Astrocyte of the cerebellum (primary cell): ENCODE measurements around the gene TARBP1.

ENCODE experiments used
- DNase-seq: peaks from one replicate; pipeline ENCODE4 v3.0.0-alpha.2; 2011; ENCODE audit warnings: low read depth
- H3K4me3 ChIP-seq: 2 replicates; pipeline ENCODE4 v1.5.1; 2011; ENCODE audit warnings: mild to moderate bottlenecking, low read depth, low read length, moderate library complexity
- CTCF ChIP-seq: IDR thresholded peaks from 2 replicates; pipeline ENCODE4 v1.5.1; 2012; ENCODE audit warnings: low read length, low read depth, moderate library complexity, mild to moderate bottlenecking; ENCODE audit errors: missing control alignments
- in situ Hi-C: cut with HindIII; loops from 2 replicates; pipeline ENCODE4 v1.10.0; 2017; ENCODE audit warnings: low sequenced_read_pairs

TARBP1 gene

GRCh38 chr1:234475167-234475793, 3.7 kb downstream of the TARBP1 start:
- TF ChIP-seq CTCF, result no peak
- DNase-seq, result no peak
- in situ Hi-C loops, result no loop called here
- no peak overlapping the region for H3K4me3 ChIP-seq

- TF ChIP-seq CTCF, result no peak
- in situ Hi-C loops, result no loop called here
- H3K4me3 ChIP-seq, result no peak overlapping the region
- no peak for DNase-seq
These were observed 4.6 kb downstream of the TARBP1 start for GRCh38 chr1:234474375-234474774.

GRCh38 chr1:234473118-234473517, 5.9 kb downstream of the TARBP1 start:
- in situ Hi-C loops, result no loop called here
- DNase-seq, result no peak
- H3K4me3 ChIP-seq, result no peak overlapping the region
- no peak for TF ChIP-seq CTCF

GRCh38 chr1:234469376-234469775, 9.6 kb downstream of the TARBP1 start:
- DNase-seq, result no peak
- in situ Hi-C loops, result no loop called here
- H3K4me3 ChIP-seq, result no peak overlapping the region
- no peak for TF ChIP-seq CTCF

- no peak overlapping the region for H3K4me3 ChIP-seq
- in situ Hi-C loops, result no loop called here
- DNase-seq, result no peak
- TF ChIP-seq CTCF, result no peak
These were observed 10.4 kb downstream of the TARBP1 start for GRCh38 chr1:234468580-234468979.

GRCh38 chr1:234467821-234468220, 11.2 kb downstream of the TARBP1 start:
- no peak for DNase-seq
- no peak overlapping the region for H3K4me3 ChIP-seq
- TF ChIP-seq CTCF, result no peak
- in situ Hi-C loops, result no loop called here
